IgD-negative memory B cell (primary cell): ENCODE data around the gene SGSH. TPM values are rescaled to one million over a fixed set of nuclear protein-coding genes. Genes with fewer than 3 reads are reported as not detected.
"Not testable (repeated sequence)": the region's sequence is repeated elsewhere in the genome, so short reads cannot be mapped to it uniquely, and the experiment has no call there.

Source experiments
- H3K27ac Mint-ChIP-seq, 3 donors: one replicate each; pipeline ENCODE4 v1.8.0; 2020 to 2022; ENCODE audit warnings: mild to moderate bottlenecking in 3 of 3, mixed read lengths in 3 of 3, moderate library complexity in 1 of 3
- H3K27me3 Mint-ChIP-seq: one replicate; pipeline ENCODE4 v1.8.0; 2021; ENCODE audit warnings: mixed read lengths
- H3K36me3 Mint-ChIP-seq: one replicate; pipeline ENCODE4 v1.8.0; 2020; ENCODE audit warnings: mild to moderate bottlenecking, mixed read lengths
- H3K4me1 Mint-ChIP-seq, 3 donors: one replicate each; pipeline ENCODE4 v1.8.0; 2020 to 2022; ENCODE audit warnings: mixed read lengths in 3 of 3, mild to moderate bottlenecking in 1 of 3
- H3K4me3 Mint-ChIP-seq, 4 donors: one replicate each; pipeline ENCODE4 v1.8.0; 2020 to 2022; ENCODE audit warnings: mild to moderate bottlenecking in 4 of 4, mixed read lengths in 4 of 4, moderate library complexity in 3 of 4
- H3K9me3 Mint-ChIP-seq, 3 donors: one replicate each; pipeline ENCODE4 v1.8.0; 2020 to 2021; ENCODE audit warnings: mixed read lengths in 3 of 3, mild to moderate bottlenecking in 1 of 3
- polyA plus RNA-seq: library from polyadenylated mRNA; unstranded; fragments of 300-500 nt; fragmentation: Illumina TruSeq; gene quantifications from one replicate; pipeline ENCODE4 v1.2.3, GENCODE V29; 2021

The SGSH gene
- polyA plus RNA-seq, 1 donor from 2014 or later: 31.6 TPM

- Mint-ChIP-seq H3K9me3 (no peaks in the 10 kb centered on the region), H3K4me1 (peaks cover 1 to 9% (median 8%) of the 10 kb centered on the region in 3 donors), H3K27ac (no peak overlapping the region)
Observed at GRCh38 chr17:80214012-80214877, 5.9 kb downstream of the SGSH start.

GRCh38 chr17:80213643-80213975, 6.5 kb downstream of the SGSH start:
- Mint-ChIP-seq H3K27ac (no peak overlapping the region), H3K4me3 (peak overlapping the region in 1 of 4 donors; percentile 32), H3K27me3 (no peaks in the 10 kb centered on the region), H3K4me1 (peaks cover 0 to 7% (median 4%) of the 10 kb centered on the region in 3 donors), H3K9me3 (no peaks in the 10 kb centered on the region), H3K36me3 (no peaks in the 10 kb centered on the region)

More at GRCh38 chr17:80214012-80214877, 5.9 kb downstream of the SGSH start:
- H3K4me3 Mint-ChIP-seq: no peak overlapping the region
- H3K27me3 Mint-ChIP-seq: no peaks in the 10 kb centered on the region
- H3K36me3 Mint-ChIP-seq: no peaks in the 10 kb centered on the region

- peaks cover 0 to 7% (median 2%) of the 10 kb centered on the region in 3 donors for H3K4me1 Mint-ChIP-seq
- H3K36me3 Mint-ChIP-seq: no peaks in the 10 kb centered on the region
- peak overlapping the region in 1 of 4 donors; percentile 32 for H3K4me3 Mint-ChIP-seq
- H3K9me3 Mint-ChIP-seq: no peaks in the 10 kb centered on the region
- no peak overlapping the region for H3K27ac Mint-ChIP-seq
- no peaks in the 10 kb centered on the region for H3K27me3 Mint-ChIP-seq
Observed at GRCh38 chr17:80212962-80213642, 7.0 kb downstream of the SGSH start.

GRCh38 chr17:80212511-80212910, 7.6 kb downstream of the SGSH start:
- no peaks in the 10 kb centered on the region for H3K36me3 Mint-ChIP-seq

DNA sequence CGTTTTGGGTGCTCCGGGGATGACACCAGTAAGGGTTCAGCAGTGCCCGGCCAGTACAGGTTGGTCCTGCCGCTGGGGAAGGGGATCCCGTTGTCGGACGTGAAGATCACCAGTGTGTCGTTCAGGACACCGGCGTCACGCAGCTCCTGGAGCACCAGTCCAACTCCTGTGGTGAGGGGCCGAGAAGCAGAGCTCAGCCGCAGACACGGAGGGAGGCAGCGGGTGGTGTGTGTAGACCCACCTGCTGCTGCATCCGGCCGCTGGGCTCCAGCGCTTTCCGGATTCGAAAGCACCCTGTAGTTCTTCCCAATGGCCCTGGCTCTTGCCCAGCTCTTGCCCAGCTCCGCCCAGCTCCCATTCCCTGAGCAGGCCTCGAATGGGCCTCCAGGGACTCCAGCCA, 8.0 kb downstream of the SGSH start:
- H3K4me1 Mint-ChIP-seq: peaks cover 0 to 2% (median 0%) of the 10 kb centered on the region in 3 donors
- H3K27ac Mint-ChIP-seq: no peak overlapping the region
- H3K27me3 Mint-ChIP-seq: no peaks in the 10 kb centered on the region
- no peaks in the 10 kb centered on the region for H3K36me3 Mint-ChIP-seq
- no peak overlapping the region for H3K4me3 Mint-ChIP-seq
- no peaks in the 10 kb centered on the region for H3K9me3 Mint-ChIP-seq

More at GRCh38 chr17:80212511-80212910, 7.6 kb downstream of the SGSH start:
- no peak overlapping the region for H3K27ac Mint-ChIP-seq
- H3K27me3 Mint-ChIP-seq: no peaks in the 10 kb centered on the region
- peaks cover 0 to 4% (median under 1%) of the 10 kb centered on the region in 3 donors for H3K4me1 Mint-ChIP-seq
- H3K4me3 Mint-ChIP-seq: peak overlapping the region in 1 of 4 donors; percentile 32
- no peaks in the 10 kb centered on the region for H3K9me3 Mint-ChIP-seq

DNA sequence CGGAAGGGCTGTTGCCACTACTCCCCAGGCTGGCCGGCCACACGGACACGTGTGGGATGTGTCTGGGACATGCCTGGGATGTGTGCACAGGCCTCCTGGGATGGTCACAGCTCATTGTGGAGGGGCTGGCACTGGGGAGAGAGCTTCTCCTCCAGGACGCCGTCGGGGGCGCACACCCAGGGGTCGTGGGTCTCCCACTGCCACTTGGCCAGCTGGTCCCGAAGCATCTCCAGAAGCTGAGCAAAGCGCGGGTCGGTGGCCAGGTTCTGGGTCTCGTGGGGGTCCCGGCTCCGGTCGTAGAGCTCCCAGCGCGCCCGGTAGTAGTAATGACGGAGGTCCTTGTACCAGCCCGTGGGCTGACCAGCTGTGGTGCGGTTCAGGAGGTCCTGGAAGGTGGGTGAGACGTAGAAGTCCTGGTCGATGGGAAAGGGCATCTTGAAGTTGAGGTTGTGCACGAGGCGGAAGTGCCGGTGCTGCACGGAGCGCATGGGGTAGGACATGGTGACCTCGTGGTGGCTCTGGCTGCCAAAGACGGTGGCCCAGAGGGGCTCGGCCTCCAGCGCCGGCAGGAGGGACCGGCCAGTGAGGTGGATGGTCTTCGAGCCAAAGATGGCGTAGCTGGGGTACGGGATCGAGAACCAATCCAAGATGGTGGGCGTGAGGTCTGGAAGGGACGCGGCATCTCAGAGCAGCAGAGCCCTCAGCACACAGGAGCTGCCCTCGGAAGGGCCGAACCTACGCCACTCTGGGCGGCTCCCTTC, 9.6 kb downstream of the SGSH start:
- Mint-ChIP-seq H3K27ac (no peak overlapping the region), H3K4me1 (no peaks in the 10 kb centered on the region), H3K36me3 (no peaks in the 10 kb centered on the region), H3K27me3 (no peaks in the 10 kb centered on the region), H3K4me3 (no peak overlapping the region), H3K9me3 (no peaks in the 10 kb centered on the region)

GRCh38 chr17:80209765-80210164, 10.4 kb downstream of the SGSH start:
- no peaks in the 10 kb centered on the region for H3K4me1 Mint-ChIP-seq
- H3K27ac Mint-ChIP-seq: no peak overlapping the region
- no peaks in the 10 kb centered on the region for H3K27me3 Mint-ChIP-seq
- H3K9me3 Mint-ChIP-seq: no peaks in the 10 kb centered on the region
- no peak overlapping the region for H3K4me3 Mint-ChIP-seq
- no peaks in the 10 kb centered on the region for H3K36me3 Mint-ChIP-seq

- Mint-ChIP-seq H3K9me3 (no peaks in the 10 kb centered on the region), H3K36me3 (no peaks in the 10 kb centered on the region), H3K27ac (no peak overlapping the region), H3K4me1 (no peaks in the 10 kb centered on the region), H3K27me3 (no peaks in the 10 kb centered on the region), H3K4me3 (no peak overlapping the region)
Observed at GRCh38 chr17:80208050-80208449, 12.1 kb downstream of the SGSH start.

- no peaks in the 10 kb centered on the region for H3K27me3 Mint-ChIP-seq
- H3K4me1 Mint-ChIP-seq: no peaks in the 10 kb centered on the region
- H3K27ac Mint-ChIP-seq: no peak overlapping the region
- no peaks in the 10 kb centered on the region for H3K36me3 Mint-ChIP-seq
- H3K9me3 Mint-ChIP-seq: no peaks in the 10 kb centered on the region
- H3K4me3 Mint-ChIP-seq: no peak overlapping the region
Observed at GRCh38 chr17:80205811-80206210, 14.3 kb downstream of the SGSH start.

- no peak overlapping the region for H3K4me3 Mint-ChIP-seq
- no peaks in the 10 kb centered on the region for H3K4me1 Mint-ChIP-seq
- H3K27me3 Mint-ChIP-seq: no peaks in the 10 kb centered on the region
- H3K27ac Mint-ChIP-seq: no peak overlapping the region
- H3K9me3 Mint-ChIP-seq: no peaks in the 10 kb centered on the region
- no peaks in the 10 kb centered on the region for H3K36me3 Mint-ChIP-seq
Observed at GRCh38 chr17:80204626-80205468, 15.3 kb downstream of the SGSH start.

DNA sequence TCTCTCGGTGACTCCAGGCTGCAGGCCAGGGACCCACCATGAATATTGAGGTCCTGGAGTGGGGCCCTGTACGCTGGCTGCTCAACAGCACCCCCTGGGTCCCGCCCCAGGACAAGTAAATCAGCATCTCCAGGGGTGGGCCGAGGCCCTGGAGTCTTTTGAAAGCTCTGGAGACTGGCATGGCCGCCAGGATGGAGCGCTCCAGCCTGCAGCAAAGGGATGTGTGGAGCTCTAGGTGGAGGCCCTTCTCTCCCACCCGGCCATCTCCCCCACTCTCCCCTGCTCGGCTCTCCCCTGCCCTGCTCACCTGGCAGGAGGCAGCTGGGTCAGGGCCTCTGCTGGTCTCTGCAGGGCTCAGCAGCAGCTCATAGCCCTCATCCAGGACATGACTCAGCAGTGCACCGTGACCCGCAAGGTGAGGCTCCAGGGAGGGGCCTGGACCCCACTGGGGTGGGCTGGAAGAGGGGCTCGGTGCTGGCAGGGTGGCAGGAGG, 16.6 kb downstream of the SGSH start:
- H3K4me1 Mint-ChIP-seq: no peaks in the 10 kb centered on the region
- no peak overlapping the region for H3K4me3 Mint-ChIP-seq
- H3K9me3 Mint-ChIP-seq: no peaks in the 10 kb centered on the region
- H3K27ac Mint-ChIP-seq: no peak overlapping the region
- H3K27me3 Mint-ChIP-seq: no peaks in the 10 kb centered on the region
- H3K36me3 Mint-ChIP-seq: no peaks in the 10 kb centered on the region

- no peaks in the 10 kb centered on the region for H3K4me1 Mint-ChIP-seq
- H3K27ac Mint-ChIP-seq: no peak overlapping the region
- no peak overlapping the region for H3K4me3 Mint-ChIP-seq
- H3K27me3 Mint-ChIP-seq: no peaks in the 10 kb centered on the region
- H3K36me3 Mint-ChIP-seq: no peaks in the 10 kb centered on the region
- no peaks in the 10 kb centered on the region for H3K9me3 Mint-ChIP-seq
Observed at GRCh38 chr17:80202197-80202596, 17.9 kb downstream of the SGSH start.

DNA sequence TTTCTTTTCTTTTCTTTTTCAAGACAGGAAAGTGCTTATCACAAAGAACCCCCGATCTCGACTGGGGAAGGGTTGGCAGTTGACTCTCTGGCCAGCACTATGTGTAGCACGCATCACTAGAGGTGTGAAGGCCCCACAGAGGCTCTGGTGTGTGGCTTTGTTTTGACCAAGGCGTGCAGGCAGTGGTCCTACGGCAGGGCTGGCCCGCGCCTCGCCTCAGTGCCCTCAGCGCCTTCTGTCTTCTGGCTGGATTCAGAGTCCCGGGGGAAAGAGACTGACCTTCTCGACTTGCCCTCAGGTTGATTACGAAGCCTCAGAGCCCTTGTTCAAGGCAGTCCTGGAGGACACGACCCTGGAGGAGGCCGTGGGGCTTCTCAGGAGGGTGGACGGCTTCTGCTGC, 18.7 kb downstream of the SGSH start:
- no peak overlapping the region for H3K4me3 Mint-ChIP-seq
- no peaks in the 10 kb centered on the region for H3K36me3 Mint-ChIP-seq
- no peaks in the 10 kb centered on the region for H3K27me3 Mint-ChIP-seq
- H3K4me1 Mint-ChIP-seq: no peaks in the 10 kb centered on the region
- no peak overlapping the region for H3K27ac Mint-ChIP-seq
- no peaks in the 10 kb centered on the region for H3K9me3 Mint-ChIP-seq

DNA sequence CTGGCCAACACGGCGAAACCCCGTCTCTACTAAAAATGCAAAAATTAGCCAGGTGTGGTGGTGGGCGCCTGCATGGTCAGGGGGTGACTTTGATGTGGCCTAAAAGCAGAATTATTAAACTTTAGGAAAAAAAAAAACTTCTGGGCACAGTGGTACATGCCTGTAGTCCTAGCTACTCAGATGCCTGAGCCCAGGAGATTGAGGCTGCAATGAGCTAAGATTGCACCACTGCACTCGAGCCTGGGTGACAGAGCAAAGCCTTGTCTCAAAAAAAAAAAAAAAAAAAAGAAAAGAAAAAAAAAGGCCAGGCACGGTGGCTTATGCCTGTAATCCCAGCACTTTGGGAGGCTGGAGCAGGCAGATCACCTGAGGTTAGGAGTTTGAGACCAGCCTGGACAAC, 20.8 kb downstream of the SGSH start:
- H3K4me1 Mint-ChIP-seq, H3K27me3 Mint-ChIP-seq, H3K27ac Mint-ChIP-seq, H3K4me3 Mint-ChIP-seq, H3K9me3 Mint-ChIP-seq, H3K36me3 Mint-ChIP-seq: not testable (repeated sequence)
